Activated naive CD8-positive, alpha-beta T cell treated with anti-CD3 and anti-CD28 coated beads, Interleukin-2, amount 10 ng/mL, durations not matched to agents 7 days and 5 days (primary cell): ENCODE results near the gene IRF1. TPM values are rescaled to one million over a fixed set of nuclear protein-coding genes. Genes with fewer than 3 reads are reported as not detected.
"Not testable (repeated sequence)": the region's sequence is repeated elsewhere in the genome, so short reads cannot be mapped to it uniquely, and the experiment has no call there.

Experiments
- ATAC-seq: fragments of 150-1000 bp; cut with Tn5 transposase; one replicate; pipeline ENCODE4 v1.10.0; 2021; ENCODE audit warnings: low read depth, moderate library complexity
- POLR2A ChIA-PET: fragments of 350-600 bp; sonication (Branson Sonifier 250); formaldehyde crosslinking; loops from one replicate; lab custom pipeline; 2021; ENCODE audit warnings: antibody characterized with exemption; lab: Charles Lee
- DNase-seq: peaks from one replicate; pipeline ENCODE4 v3.0.0; 2021
- H3K27ac Mint-ChIP-seq: one replicate; pipeline ENCODE4 v1.8.0; 2022; ENCODE audit warnings: mild to moderate bottlenecking, mixed read lengths
- H3K27me3 Mint-ChIP-seq: one replicate; pipeline ENCODE4 v1.8.0; 2022; ENCODE audit warnings: mild to moderate bottlenecking, moderate library complexity, mixed read lengths
- H3K36me3 Mint-ChIP-seq: one replicate; pipeline ENCODE4 v1.8.0; 2021; ENCODE audit warnings: mild to moderate bottlenecking, mixed read lengths
- H3K4me1 Mint-ChIP-seq: one replicate; pipeline ENCODE4 v1.8.0; 2021; ENCODE audit warnings: mixed read lengths
- H3K4me3 Mint-ChIP-seq: one replicate; pipeline ENCODE4 v1.8.0; 2022; ENCODE audit warnings: mild to moderate bottlenecking, moderate library complexity, mixed read lengths
- H3K9me3 Mint-ChIP-seq: one replicate; pipeline ENCODE4 v1.8.0; 2021; ENCODE audit warnings: mixed read lengths
- total RNA-seq, 2 experiments: library from RNA; stranded (reverse); gene quantifications; one replicate each; pipeline ENCODE4 v1.2.3, GENCODE V29; 2021

Gene IRF1
- total RNA-seq, 2 experiments from 2014 or later: 228 to 238 TPM

DNA sequence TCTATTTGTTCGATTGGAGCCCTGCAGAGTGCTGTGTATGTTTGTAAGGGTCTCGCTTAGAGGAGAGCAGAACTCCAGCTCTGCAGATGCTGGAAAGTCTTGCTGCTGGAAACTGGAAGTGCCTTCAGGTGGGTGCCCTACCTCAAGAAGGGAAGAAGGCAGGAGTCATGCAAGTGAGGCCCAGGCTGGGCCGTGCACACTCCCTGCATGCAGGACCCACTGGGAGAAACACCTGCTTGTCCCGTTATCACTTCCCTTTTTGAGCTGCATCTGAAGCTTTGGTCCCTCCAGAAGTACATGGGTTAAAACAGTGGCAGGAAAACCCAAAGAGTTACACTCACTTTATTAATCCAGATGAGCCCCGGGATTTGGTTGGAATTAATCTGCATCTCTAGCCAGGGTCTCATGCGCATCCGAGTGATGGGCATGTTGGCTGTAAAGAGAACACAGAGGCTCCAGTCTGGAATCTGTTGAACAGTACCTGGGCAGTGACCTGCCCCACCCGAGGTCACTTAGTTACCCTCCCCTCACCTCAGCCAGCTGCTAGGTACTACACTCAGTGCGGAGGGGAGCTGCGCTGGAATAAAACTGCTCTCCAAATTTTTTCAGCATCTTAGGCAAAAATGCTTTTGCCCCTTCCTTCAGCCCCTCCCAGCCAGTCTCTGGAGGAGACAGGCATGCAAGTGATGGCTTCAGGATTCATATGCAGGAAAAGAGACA is 1.4 kb downstream of the IRF1 start:
- Mint-ChIP-seq H3K9me3 (no peaks in the 10 kb centered on the region), H3K4me1 (peaks cover 65% of the 10 kb centered on the region), H3K27me3 (no peaks in the 10 kb centered on the region), H3K27ac (peak overlapping the region; percentile 92), H3K4me3 (peak overlapping the region; percentile 98), H3K36me3 (peaks cover 52% of the 10 kb centered on the region)
- DNase-seq (peak; percentile 39), ATAC-seq (no peak)
- POLR2A ChIA-PET: interaction anchor here (0.6 to 30.8 kb wide), 20 partner anchors 1 to 403 kb away, joined by 3 to 1195 read pairs (median 9); partner anchors contain the start of genes IRF1 and SLC22A5

GRCh38 chr5:132488590-132488989 is 2.0 kb downstream of the IRF1 start:
- Mint-ChIP-seq H3K27ac (peak overlapping the region; percentile 92), H3K4me1 (peaks cover 63% of the 10 kb centered on the region), H3K36me3 (peaks cover 57% of the 10 kb centered on the region), H3K27me3 (no peaks in the 10 kb centered on the region), H3K4me3 (peak overlapping the region; percentile 98), H3K9me3 (no peaks in the 10 kb centered on the region)
- POLR2A ChIA-PET: interaction anchor here (0.6 to 30.8 kb wide), 16 partner anchors 2 to 198 kb away, joined by 3 to 1195 read pairs (median 8); partner anchors contain the start of gene IRF1
- no peak for DNase-seq
- ATAC-seq: no peak

- no peaks in the 10 kb centered on the region for H3K27me3 Mint-ChIP-seq
- peak overlapping the region; percentile 98 for H3K4me3 Mint-ChIP-seq
- POLR2A ChIA-PET: interaction anchor here (0.6 to 30.8 kb wide), 15 partner anchors 3 to 198 kb away, joined by 3 to 1195 read pairs (median 9); partner anchors contain the start of gene IRF1
- peaks cover 57% of the 10 kb centered on the region for H3K4me1 Mint-ChIP-seq
- peaks cover 59% of the 10 kb centered on the region for H3K36me3 Mint-ChIP-seq
- H3K9me3 Mint-ChIP-seq: no peaks in the 10 kb centered on the region
- peak overlapping the region; percentile 92 for H3K27ac Mint-ChIP-seq
- no peak for ATAC-seq
- DNase-seq: peak; percentile 34
These were observed 2.6 kb downstream of the IRF1 start for GRCh38 chr5:132487841-132488555.

DNA sequence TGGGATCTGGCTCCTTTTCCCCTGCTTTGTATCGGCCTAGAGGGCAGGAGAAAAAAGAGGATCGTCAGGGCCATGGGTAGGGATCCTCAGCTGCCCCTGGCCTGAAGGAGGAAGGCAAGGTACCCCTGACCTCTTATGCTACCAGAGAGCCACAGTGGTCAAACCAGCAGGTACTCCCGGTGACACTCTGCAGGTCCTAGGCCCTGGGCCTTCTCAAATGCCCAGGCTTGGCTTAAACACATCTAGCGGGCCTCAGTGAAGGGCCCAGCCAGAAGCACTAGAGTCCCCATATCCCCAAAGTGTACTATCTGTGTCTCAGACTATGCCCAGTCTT is 3.5 kb downstream of the IRF1 start:
- H3K36me3 Mint-ChIP-seq: peaks cover 63% of the 10 kb centered on the region
- no peaks in the 10 kb centered on the region for H3K9me3 Mint-ChIP-seq
- ATAC-seq: no peak
- peak; percentile 25 for DNase-seq
- peak overlapping the region; percentile 98 for H3K4me3 Mint-ChIP-seq
- H3K27me3 Mint-ChIP-seq: no peaks in the 10 kb centered on the region
- H3K27ac Mint-ChIP-seq: peak overlapping the region; percentile 92
- POLR2A ChIA-PET: interaction anchor here (0.7 to 30.8 kb wide), 11 partner anchors 3 to 93 kb away, joined by 3 to 1195 read pairs (median 14); partner anchors contain the start of gene IRF1
- peaks cover 51% of the 10 kb centered on the region for H3K4me1 Mint-ChIP-seq

- peak overlapping the region; percentile 98 for H3K4me3 Mint-ChIP-seq
- peaks cover 48% of the 10 kb centered on the region for H3K4me1 Mint-ChIP-seq
- POLR2A ChIA-PET: interaction anchor here (0.7 to 30.8 kb wide), 11 partner anchors 4 to 93 kb away, joined by 3 to 1195 read pairs (median 7); partner anchors contain the start of gene IRF1
- peaks cover 63% of the 10 kb centered on the region for H3K36me3 Mint-ChIP-seq
- ATAC-seq: no peak
- no peaks in the 10 kb centered on the region for H3K9me3 Mint-ChIP-seq
- peak; percentile 31 for DNase-seq
- H3K27me3 Mint-ChIP-seq: no peaks in the 10 kb centered on the region
- H3K27ac Mint-ChIP-seq: peak overlapping the region; percentile 92
These were observed 4.1 kb downstream of the IRF1 start for GRCh38 chr5:132486318-132487094.

- H3K4me1 Mint-ChIP-seq: peaks cover 51% of the 10 kb centered on the region
- peaks cover 63% of the 10 kb centered on the region for H3K36me3 Mint-ChIP-seq
- POLR2A ChIA-PET: interaction anchor here (0.7 to 30.8 kb wide), 12 partner anchors 5 to 75 kb away, joined by 3 to 1195 read pairs (median 9); partner anchors contain the start of gene IRF1
- no peaks in the 10 kb centered on the region for H3K9me3 Mint-ChIP-seq
- no peaks in the 10 kb centered on the region for H3K27me3 Mint-ChIP-seq
- DNase-seq (peak; percentile 35), ATAC-seq (no peak)
- H3K27ac Mint-ChIP-seq: peak overlapping the region; percentile 92
- H3K4me3 Mint-ChIP-seq: peak overlapping the region; percentile 98
These were observed 4.8 kb downstream of the IRF1 start for GRCh38 chr5:132485641-132486317.

DNA sequence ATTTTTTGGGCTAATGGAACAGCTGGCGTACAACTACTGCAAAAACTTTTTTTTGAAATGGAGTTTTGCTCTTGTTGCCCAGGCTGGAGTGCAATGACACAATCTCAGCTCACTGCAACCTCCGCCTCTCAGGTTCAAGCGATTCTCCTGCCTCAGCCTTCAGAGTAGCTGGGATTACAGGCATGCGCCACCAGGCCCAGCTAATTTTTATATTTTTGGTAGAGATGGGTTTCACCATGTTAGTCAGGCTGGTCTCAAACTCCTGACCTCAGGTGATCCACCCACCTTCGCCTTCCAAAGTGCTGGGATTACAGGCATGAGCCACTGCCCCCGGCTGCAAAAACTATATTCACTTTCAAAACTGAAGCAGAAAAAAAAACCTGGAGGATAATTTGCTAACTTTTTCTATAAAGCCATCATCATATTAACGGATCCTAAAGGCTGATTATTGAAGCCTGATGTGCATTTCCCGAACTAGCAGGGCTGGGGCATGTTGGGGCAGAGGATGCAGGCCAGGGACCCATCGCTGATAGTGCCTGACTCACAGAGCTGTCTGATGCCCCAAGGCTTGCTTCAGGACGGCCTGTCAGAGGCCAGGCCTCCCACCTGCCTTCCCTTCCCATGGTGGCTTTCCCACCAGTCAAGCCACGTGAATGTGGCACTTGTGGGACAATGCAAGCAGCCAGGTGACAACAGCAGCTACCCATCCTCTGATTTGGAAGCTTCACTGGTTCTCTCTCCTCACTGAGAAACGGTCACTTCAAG is 5.5 kb downstream of the IRF1 start:
- not testable (repeated sequence) for ATAC-seq
- peak; percentile 28 for DNase-seq
- POLR2A ChIA-PET: interaction anchor here (0.5 to 30.8 kb wide), 14 partner anchors 6 to 153 kb away, joined by 3 to 1195 read pairs (median 5); partner anchors contain the start of gene IRF1

GRCh38 chr5:132484391-132484725 is 6.2 kb downstream of the IRF1 start:
- DNase-seq: peak; percentile 29
- Mint-ChIP-seq H3K27me3 (no peaks in the 10 kb centered on the region), H3K4me3 (no peak overlapping the region), H3K9me3 (no peaks in the 10 kb centered on the region), H3K27ac (peak overlapping the region; percentile 65), H3K36me3 (peaks cover 56% of the 10 kb centered on the region), H3K4me1 (peaks cover 59% of the 10 kb centered on the region)
- no peak for ATAC-seq
- POLR2A ChIA-PET: interaction anchor here (0.5 to 30.8 kb wide), 10 partner anchors 6 to 153 kb away, joined by 3 to 1195 read pairs (median 7); partner anchors contain the start of gene IRF1

More for the DNA sequence above, 5.5 kb downstream of the IRF1 start:
- Mint-ChIP-seq H3K36me3 (peaks cover 63% of the 10 kb centered on the region), H3K4me1 (peaks cover 53% of the 10 kb centered on the region), H3K4me3 (peak overlapping the region; percentile 98), H3K27ac (peak overlapping the region; percentile 92)
- H3K27me3 Mint-ChIP-seq, H3K9me3 Mint-ChIP-seq: not testable (repeated sequence)

GRCh38 chr5:132483661-132484390 is 6.7 kb downstream of the IRF1 start:
- H3K4me3 Mint-ChIP-seq: no peak overlapping the region
- POLR2A ChIA-PET: interaction anchor here (0.5 to 30.8 kb wide), 11 partner anchors 7 to 154 kb away, joined by 3 to 1195 read pairs (median 6); partner anchors contain the start of gene IRF1
- ATAC-seq (no peak), DNase-seq (peak; percentile 21)
- H3K36me3 Mint-ChIP-seq: peaks cover 51% of the 10 kb centered on the region
- H3K4me1 Mint-ChIP-seq: peaks cover 61% of the 10 kb centered on the region
- no peaks in the 10 kb centered on the region for H3K27me3 Mint-ChIP-seq
- H3K9me3 Mint-ChIP-seq: no peaks in the 10 kb centered on the region
- peak overlapping the region; percentile 65 for H3K27ac Mint-ChIP-seq

DNA sequence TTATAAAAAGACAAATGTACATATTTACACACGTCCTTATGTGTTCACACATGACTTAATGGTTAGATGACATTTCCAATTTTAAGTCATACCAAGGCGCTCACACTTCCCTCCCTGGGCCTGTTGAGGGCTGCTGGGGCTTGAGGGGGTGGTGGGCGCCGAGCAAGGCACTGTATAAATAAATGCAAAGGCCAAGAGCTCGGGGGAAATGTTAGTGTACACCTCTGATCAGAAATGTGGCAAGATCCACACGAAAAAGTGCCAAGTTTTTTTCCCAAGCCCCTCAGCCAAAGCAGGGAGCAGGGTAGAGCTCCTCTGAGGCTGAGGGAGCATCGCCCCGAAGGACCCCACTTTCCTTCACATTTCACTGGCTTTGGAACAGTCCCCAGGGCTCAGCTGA is 7.5 kb downstream of the IRF1 start:
- Mint-ChIP-seq H3K4me3 (no peak overlapping the region), H3K36me3 (peaks cover 45% of the 10 kb centered on the region), H3K27me3 (no peaks in the 10 kb centered on the region), H3K27ac (peak overlapping the region; percentile 11), H3K9me3 (no peaks in the 10 kb centered on the region), H3K4me1 (peaks cover 65% of the 10 kb centered on the region)
- POLR2A ChIA-PET: interaction anchor here (0.7 to 30.8 kb wide), 7 partner anchors 6 to 88 kb away, joined by 3 to 1195 read pairs (median 127); partner anchors contain the start of gene IRF1
- ATAC-seq (no peak), DNase-seq (no peak)

GRCh38 chr5:132481596-132482211 is 8.9 kb downstream of the IRF1 start:
- Mint-ChIP-seq H3K9me3 (no peaks in the 10 kb centered on the region), H3K4me1 (peaks cover 63% of the 10 kb centered on the region), H3K27ac (peak overlapping the region; percentile 37), H3K27me3 (no peaks in the 10 kb centered on the region), H3K36me3 (peaks cover 31% of the 10 kb centered on the region), H3K4me3 (no peak overlapping the region)
- DNase-seq (peak; percentile 31), ATAC-seq (peak; percentile 2)
- POLR2A ChIA-PET: interaction anchor here (1.2 to 30.8 kb wide), 10 partner anchors 5 to 90 kb away, joined by 3 to 1195 read pairs (median 34); partner anchors contain the start of gene IRF1
